GM21825 (cell line): ENCODE measurements around the gene POLD2.

Experiments used
- ATAC-seq: cut with Tn5 transposase; IDR thresholded peaks from one replicate; pipeline ENCODE4 v1.9.1; 2021; ENCODE audit warnings: mild to moderate bottlenecking, moderate library complexity; ENCODE audit not compliant: unreplicated experiment

Gene POLD2

DNA sequence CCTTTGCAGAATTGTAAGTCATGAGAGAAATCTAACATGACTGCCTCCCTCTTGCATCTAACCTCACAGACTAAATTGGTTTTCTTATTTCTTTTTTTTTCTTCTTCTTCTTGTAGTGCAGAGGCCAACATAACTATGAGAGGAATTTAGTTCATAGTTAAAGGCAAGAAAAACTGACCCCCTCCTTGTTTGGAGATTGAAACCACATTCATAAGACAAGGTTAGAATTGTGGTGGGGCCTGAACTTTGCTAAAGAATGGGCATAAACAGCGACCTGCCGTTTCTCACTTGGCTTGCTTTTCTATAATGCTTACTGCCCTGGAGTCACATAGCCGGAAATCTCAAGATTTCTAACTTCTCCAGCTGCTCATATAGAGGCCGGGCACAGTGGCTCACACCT, 38.6 kb downstream of the POLD2 start:
- ATAC-seq, result no peak

GRCh38 chr7:44083796-44084195, 39.6 kb downstream of the POLD2 start:
- ATAC-seq, result no peak

GRCh38 chr7:44082541-44083207, 40.7 kb downstream of the POLD2 start:
- peak; percentile 90 for ATAC-seq

- ATAC-seq, result no peak
These were observed 42.0 kb downstream of the POLD2 start for GRCh38 chr7:44081266-44081748.

- ATAC-seq, result no peak
These were observed 42.6 kb downstream of the POLD2 start for GRCh38 chr7:44080686-44081265.

DNA sequence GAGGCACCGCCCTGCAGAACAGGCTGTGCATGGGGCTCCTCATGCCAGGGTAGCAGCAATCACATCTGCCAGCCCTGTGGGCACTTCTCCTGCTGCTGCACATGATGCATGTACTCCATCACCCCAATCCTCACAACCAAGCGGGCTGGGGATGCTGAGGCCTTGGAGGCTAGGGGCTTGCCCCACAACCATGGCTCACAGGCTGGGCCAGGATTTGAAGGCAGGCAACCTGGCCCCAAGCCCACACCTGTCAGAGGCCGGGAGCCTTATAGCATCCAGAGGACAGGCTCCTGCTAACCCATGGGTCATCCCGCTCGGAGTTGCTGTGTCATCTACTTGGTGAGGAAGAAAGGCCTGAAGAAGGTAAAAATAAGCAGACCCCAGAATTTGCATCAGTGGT, 43.2 kb downstream of the POLD2 start:
- ATAC-seq, result no peak

DNA sequence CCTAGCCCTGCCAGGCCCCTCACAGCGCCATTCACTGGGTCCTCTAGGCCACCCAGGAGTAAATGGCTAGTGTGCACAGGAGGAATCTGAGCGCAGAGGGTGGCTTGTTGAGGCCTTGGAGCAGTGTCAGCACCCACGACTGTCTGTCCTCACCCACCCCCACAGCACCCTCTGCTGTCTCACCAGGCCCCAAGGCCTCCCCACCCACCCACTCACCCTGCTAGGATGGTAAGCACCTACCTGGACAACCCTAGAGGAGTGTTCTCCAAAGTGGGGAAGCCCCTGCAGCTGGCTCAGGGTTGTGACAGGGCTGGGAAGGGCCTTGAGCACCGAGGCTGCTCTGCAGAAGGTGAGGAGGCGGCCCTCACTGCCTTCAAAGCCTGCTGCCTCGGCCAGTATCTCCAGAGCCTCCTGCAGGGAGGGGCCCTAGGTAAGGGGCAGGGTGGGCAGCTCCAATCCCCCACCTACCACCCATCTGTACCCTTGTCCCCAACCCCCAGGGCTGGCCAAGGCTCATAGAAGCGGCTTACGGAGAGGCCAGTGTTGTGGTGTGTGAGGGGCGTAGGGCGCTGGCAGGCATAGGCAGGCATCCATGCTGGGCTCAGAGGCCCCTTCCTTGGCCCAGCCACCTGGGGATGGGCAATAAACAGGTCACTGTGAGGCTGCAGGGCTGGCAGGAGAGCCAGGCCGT, 43.9 kb downstream of the POLD2 start:
- no peak for ATAC-seq

DNA sequence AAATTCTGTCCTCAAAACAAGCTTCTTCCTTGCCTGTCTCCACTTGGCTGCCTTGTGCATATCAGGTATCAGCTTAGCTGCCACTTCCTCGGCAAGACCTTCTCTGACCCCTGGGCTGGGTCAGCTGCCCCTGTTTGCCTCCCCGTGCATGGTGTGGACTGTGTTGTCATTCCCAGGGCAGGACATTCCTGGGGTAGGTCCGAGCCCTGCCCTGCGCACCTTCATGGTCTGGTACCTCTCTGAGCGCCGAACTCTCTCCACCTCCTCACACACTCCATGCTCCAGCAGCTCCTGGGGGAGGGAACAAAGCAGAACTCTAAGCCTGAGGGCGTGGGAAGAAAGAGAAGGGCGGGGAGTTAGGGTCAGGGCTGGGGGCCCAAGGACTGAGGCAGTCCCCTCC, 44.8 kb downstream of the POLD2 start:
- ATAC-seq, result no peak

GRCh38 chr7:44077681-44078091, 45.7 kb downstream of the POLD2 start:
- no peak for ATAC-seq

DNA sequence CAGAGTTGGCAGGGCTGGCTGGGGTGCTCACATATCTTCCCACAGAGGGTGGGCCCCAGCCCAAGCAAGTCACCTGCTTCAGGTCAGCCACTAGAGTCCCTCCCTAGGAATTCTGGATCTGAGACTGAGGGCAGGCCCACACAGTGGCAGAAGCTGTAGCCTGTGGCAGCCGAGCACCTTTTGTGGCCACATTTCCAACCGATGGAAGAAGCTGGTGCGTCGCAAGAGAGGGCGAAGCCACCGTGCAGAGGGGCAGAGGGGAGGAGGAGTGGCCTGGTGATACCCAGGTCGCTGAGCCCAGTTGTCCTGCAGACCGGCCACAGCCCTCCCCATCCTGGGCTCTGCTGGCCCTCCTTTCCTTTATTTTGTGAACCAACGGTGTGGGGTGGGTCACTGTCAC, 46.3 kb downstream of the POLD2 start:
- ATAC-seq, result no peak

GRCh38 chr7:44076101-44076895, 47.0 kb downstream of the POLD2 start:
- ATAC-seq, result no peak

DNA sequence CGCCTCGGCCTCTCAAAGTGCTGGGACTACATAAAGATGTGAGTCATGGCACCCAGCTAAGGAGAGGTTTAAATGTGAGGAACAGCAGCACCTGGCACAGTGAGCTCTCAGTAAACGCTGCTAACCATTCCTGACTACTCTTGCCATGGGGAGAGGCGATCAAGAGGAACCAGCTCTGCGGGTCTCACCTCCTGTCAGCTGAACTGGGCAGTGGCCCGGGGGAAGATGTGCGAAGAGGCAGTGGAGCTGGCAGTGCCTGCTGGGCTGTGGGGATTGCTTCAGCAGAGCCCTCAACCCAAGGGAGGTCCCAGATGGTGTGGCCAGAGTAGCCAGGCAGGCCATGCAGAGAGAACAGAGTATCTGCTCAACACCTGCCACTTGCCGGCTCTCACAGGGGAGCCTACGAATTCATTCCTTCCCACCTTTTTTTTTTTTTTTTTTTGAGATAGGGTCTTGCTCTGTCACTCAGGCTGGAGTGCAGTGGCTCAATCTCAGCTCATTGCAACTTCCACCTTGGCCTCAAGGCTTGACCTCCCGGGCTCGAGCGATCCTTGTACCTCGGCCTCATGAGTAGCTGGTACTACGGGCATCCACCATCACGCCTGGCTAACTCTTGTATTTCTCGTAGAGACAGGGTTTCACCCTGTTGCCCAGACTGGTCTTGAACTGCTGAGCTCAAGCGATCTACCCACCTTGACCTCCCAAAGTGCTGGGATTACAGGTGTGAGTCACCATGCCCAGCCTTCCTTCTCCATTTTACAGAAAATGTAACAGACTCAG, 47.9 kb downstream of the POLD2 start:
- ATAC-seq, result no peak

DNA sequence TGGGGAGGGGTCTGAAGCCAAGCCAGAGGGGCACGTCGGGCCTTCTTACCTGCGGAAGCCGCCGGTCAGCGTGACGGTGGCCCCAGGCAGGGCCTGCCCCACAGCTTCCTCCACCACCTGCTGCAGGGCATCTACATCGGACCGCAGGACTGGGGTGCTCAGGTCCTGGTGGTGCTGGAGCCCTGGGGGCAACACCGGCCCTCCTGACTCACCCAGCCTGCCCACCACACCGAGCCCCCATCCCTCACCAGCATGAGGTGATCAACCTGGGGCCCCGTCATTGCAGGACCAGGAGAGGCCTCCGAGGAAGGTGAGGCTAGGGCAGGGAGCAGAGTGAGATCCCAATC, 49.0 kb downstream of the POLD2 start:
- no peak for ATAC-seq

DNA sequence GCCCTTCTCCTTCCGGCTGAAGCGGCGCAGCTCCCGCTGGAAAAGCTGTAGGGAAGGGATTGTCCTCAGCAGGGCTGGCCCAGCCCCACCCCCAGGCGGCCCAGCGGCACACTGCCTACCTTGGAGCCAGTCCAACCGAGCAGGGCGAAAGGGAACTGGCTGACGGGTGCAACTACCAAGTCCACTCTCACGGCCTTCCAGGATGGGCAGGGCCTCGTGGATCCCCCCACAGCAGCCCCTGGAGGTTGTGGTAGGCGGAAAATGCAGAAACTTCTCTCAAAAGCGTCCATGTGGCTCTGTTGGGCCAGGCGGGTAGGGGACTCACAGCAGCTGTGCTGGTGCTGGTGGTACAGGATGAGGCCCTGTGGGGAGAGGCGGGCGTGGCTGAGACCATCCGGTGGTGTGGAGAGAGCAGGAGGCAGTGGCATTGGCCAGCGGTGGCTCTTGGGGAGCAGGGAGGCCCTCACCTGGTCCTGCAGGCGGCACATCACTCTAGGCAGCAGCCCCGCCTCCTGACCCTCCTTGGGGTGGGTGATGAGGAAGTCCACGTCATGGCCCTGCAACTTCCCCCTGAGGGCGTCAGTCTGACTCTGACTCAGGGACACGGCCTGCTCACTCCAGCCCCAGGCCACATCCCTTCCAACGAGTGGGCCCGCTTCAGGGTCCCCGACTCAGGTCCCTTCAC, 49.5 kb downstream of the POLD2 start:
- ATAC-seq, result peak; percentile 63

- no peak for ATAC-seq
These were observed 50.8 kb downstream of the POLD2 start for GRCh38 chr7:44072364-44073231.

GRCh38 chr7:44071726-44072363, 51.5 kb downstream of the POLD2 start:
- ATAC-seq, result no peak

DNA sequence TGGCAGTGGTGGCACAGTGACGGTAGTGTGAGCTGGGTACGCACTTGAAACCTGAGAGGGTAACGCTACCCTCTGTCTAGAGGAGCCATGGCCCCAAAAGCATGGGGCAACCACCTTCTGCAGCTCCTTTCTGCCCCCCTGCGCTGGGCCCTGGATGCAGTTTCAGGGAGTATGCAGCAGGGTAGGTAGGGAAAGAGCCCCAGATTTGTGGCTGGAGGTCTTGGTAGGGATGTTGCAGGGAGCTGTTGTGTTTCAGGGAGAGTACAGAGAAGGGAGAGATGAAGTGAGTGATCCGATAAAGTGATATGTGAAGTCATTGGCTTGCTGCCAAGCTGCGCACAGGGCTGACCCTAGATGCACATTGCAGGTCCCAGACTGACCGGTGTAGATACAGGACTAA, 55.3 kb downstream of the POLD2 start:
- ATAC-seq, result no peak

GRCh38 chr7:44067064-44067951, 56.0 kb downstream of the POLD2 start:
- no peak for ATAC-seq
